Measurements from ENCODE around the gene PRKAG2.

PRKAG2 gene

DNA sequence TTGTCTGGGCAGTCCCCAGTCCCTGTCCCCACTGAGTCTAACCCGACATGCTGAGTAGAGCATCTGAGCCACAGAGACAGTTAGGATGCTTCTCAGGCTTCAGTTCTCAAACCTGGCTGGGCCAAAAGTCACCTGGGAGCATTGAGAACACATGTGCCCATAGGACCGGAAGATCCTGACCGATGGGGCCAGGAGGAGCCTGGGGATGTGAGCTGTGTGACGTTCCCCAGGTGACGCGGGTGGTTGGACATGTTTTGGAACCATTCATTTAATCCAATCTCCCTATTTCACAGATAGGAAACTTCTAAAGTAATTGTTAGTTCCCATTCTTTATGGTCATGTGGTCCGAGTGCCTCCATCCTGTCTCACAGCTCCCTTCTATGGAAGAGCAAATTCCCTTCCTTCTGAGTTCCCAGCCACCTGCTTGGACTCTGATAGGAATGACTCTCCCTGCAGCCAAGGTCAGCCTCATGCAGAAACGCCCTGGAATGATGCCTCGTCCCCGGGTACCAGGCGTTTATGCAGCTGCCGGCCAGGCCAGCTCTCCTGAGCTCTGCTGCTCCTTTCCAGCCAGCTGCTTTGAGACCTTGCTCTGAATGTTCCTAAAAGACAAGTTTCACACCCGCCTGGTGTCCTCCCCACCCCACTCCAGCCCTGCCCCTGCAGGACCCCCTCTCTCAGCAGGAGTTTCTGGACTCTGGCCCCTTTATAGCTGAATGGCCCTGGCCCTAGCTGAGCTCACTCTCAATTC is 190.7 kb downstream of the PRKAG2 start:
- DNase-seq: no peak

DNA sequence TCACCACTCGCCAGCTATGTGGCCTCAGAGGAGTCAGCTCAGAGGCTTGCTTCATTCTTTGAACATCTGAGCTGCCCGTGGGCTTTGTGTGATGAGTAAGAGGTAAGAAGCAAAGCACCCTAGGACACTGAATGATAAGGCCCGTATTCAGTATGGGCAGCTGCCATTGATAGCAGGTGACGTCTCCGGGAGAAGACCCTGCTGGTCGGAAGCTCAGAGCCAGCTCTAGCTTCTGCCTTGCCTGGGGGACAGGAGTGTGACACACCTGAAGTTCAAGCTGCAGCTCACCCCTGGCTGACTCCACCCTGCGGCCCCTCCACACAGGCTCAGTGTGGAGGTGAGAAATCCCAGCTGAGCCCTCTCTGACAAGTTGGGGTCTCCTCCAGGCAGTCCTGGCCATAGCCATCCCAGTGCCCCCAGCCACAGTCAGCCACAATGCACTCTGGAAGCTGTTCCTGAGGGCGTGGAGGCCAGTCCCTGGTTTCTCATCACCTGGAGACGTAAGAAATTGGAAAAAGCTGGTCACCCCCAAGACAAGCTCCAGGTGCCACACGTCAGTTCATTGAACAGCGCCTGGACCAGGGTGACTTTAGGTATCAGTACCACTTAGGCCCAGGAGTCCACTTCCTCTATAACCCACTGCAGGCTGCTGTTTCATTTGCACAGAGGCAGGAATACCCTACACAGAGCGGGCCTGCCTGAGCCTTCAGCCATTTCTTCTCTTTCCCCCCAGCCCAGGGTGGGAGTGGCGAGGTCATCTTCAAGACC is 192.3 kb downstream of the PRKAG2 start:
- DNase-seq: no peak

GRCh38 chr7:151683615-151684407 is 193.1 kb downstream of the PRKAG2 start:
- no peak for DNase-seq

DNA sequence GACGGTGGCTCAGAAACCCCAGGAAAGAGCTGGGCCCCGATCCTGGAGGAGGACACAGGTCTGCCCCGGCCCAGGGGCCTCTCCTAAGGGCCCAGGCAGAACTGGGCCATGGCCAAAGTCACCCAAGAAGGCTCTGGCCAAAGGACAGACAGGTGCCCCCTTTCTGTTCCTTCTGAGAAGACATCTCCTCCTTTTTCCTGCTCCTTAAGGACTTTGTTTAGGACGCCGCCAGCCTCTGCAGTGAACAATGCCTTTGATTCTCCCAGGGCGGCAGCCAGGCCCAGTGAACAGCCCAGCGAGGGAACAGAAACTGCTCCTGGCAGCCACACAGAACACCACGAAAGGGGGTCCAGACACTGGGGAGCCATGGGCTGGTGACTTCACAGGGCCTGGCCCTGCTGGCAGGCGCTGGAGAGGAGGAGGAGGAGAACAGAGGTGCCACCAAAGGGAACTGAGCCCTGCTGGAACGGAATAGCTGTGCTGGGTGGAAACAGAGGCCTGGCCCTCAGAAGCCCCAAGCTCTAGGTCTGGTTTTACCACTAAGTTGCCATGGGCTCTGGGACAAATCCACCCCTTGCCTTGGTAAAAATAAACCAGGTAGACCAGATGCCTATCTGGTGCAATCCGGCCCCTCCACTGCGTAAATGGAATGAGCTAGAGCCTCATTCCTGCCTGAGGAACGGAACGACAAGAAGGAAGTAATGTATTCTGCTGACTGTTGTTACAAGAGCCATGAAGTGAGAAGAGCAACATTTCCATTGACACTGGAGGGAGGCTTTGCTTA is 193.9 kb downstream of the PRKAG2 start:
- no peak for DNase-seq

DNA sequence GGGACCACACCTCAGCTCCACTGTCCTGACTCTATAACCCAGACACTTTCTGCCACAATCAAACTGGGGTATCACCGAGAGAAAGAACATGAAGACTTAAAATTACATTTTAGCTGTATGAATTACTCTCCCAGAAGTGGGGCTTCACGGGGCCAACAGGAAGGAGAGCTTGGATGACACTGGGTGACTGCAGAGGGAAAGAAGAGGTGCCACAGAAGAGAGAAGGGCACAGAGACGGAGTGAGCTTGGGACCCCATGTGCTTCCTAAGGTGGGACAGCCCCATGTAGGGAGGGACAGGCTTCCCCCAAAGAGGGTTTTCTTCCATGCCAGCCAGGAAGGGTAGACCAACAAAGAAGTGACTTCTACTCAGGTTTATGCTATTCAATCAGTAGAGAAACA is 195.2 kb downstream of the PRKAG2 start:
- no peak for DNase-seq

- DNase-seq: no peak
These were observed 196.1 kb downstream of the PRKAG2 start for GRCh38 chr7:151680810-151681209.

GRCh38 chr7:151679881-151680612 is 196.9 kb downstream of the PRKAG2 start:
- no peak for DNase-seq

DNA sequence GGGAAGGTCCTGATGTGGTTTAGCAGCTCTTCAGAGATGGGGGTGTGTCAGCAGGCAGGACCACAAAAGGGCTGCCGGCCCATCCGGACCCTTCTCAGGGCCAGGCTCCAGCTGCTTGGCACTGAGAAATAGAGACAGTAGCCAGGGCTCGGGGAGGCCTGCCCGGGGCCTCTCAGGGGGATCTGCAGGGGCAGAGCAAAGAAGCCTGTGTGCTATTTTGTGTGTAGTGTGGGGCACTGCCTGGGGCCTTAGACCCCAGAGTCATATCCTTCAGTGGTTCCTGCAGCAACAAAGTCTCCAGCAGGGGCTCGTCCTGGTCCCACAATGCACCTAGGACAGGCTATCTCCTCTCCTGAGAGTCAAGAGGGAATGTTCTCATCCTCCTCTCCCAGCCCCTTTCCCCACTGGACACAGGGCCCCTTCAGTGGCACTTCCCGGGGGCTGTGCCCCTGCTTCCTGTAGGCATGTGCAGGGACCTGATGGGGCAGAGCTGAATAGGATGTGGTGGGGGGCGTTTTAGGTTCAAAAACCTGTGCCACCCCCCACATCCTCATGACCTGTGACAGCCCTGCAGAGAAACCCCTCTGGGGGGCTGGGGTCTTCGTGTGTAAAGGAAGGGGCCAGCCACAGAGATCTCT is 197.7 kb downstream of the PRKAG2 start:
- DNase-seq: no peak

- DNase-seq: no peak
These were observed 198.7 kb downstream of the PRKAG2 start for GRCh38 chr7:151678227-151678604.

DNA sequence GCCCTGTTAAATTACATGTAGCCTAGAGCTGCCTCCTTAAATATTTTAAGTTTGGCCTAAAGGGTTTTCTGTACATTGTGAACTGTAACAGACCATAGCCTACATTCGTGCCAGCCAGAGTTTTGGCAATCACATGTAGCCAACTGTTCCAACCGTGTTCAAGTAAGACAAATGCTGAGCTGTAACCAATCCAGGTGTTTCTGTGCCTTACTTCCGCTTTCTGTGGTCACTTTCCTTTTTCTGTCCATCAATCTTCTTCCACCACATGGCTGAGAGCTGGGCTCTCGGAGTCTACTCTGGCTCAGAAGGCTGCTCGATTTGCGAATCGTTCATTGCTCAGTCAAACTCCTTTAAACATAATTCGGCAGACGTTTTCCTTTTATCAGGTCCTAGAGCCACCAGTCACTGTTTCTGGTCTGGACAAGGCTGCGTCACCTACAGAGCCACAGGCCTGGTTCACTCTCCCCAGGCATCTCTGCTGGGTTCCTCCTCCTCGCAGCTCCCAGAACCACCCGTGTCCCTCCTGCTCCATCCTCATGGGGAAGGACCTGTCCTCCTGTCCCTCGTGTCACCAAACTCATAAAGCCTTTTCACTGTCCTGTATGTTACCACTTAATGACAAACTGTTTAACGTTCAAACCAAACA is 199.2 kb downstream of the PRKAG2 start:
- no peak for DNase-seq

GRCh38 chr7:151676759-151677158 is 200.2 kb downstream of the PRKAG2 start:
- DNase-seq: no peak

DNA sequence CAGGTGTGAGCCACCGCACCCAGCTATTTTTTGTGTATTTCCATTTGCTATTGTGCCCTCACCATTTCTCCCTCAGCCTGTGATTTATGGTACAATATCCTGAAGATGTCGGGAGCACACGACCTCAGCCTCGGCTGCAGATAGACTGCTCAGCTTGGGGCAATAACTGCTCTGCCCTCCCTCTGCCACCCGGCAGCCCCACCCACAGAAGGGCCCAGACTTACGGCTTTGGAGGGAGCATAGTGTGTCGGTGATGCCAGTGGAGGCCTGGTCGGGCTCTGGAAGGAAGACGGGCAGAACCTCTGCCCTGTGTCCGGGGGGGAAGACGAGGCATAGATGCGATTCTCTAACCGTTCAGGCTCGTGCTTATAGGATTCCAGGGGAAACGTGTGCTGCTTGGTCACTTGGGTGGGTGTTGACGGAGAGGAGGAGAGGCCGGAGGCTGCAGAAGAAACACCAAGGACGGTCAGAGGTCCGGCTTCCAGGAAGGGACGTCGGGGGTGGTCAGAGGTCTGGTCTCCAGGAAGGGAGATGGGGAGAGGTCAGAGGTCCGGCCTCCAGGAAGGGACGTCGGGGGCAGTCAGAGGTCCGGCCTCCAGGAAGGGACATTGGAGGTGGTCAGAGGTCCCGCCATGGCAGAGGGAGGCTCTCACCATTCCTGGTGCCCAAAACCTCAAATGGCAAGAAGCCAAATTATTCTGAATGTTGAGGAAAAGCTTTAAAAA is 201.6 kb downstream of the PRKAG2 start:
- no peak for DNase-seq

- no peak for DNase-seq
These were observed 202.6 kb downstream of the PRKAG2 start for GRCh38 chr7:151674161-151674920.

DNA sequence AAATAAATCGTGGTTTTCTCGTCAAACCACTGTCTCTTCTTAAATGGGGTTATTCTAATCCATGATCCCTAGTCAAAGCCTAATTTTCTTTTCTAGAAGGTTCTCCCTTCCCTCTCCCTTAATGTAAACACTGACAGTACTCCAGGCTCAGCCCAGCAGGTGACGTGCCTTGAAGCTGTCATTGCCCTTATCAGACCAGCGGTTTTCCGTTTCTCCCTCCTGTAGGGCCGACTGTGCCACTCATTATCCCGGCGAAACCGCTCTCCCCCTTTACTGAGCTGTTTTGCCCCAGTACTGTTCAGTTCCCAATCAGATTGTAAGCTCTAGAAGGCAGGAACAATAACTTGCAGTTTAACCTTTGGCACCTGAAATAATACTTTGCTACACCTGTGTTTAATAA is 203.7 kb downstream of the PRKAG2 start:
- DNase-seq: no peak

- DNase-seq: no peak
These were observed 204.2 kb downstream of the PRKAG2 start for GRCh38 chr7:151672716-151673115.

DNA sequence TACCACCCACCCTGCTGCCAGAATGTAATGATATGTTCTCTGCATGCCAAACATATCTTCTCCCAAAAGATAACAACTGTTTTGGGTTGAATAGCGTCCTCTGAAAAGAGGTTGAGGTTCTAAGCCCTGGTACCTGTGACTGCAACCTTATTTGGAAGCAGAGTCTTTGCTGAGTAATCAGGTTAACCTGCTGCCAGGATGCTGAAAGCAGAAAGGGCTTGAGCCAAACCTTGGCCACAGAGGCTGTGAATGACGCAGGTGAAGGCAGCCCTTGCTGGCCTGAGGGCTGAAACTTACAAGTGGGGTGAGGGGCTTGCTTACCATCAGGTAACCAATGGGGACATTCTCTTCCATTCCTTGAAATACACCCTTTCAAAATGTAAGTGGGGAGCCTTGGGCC is 205.4 kb downstream of the PRKAG2 start:
- DNase-seq: no peak

GRCh38 chr7:151669762-151670161 is 207.2 kb downstream of the PRKAG2 start:
- DNase-seq: no peak

DNA sequence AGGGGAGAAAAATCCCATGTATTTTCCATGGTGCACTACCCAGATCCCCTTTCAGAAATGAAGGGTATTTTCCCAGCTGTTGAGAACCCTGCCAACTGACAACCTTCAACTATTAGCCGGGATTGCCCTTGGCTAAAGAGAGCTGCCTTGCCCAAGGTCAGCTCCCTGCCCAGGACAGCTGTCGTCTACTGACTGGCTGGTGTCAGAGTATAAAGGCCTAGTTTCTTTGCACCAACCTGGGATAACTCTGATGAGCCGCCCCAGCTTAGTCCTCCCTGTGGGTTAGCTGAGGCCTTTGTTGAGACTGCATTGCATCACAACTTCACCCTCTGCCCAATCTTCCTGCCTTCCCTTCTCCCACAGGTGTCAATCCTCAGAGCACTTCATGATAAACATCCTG is 210.0 kb downstream of the PRKAG2 start:
- DNase-seq: no peak

GRCh38 chr7:151665368-151665767 is 211.5 kb downstream of the PRKAG2 start:
- no peak for DNase-seq

DNA sequence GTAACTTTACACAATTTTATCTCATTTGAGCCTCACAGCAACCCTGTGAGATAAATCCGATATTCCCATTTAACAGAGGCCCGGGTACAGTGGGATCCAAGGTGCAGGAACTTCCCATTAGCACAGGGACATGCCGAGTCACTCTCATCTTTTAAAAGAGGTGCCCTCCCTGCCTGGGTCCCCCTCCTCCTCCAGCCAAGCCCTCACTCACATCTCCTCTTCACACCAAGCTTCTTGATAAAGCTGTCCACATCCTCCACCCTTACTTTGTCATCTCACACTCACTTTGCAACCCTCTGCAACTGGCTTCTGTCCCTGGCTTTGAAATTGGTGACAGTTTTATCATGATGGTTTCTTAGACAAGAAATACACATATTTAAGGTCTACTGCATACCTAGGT is 212.6 kb downstream of the PRKAG2 start:
- no peak for DNase-seq

Data from activated CD4-positive, alpha-beta T cell treated with anti-CD3 and anti-CD28 coated beads, Interleukin-2, Interleukin-6, amounts not matched to agents 100 ng/mL and 50 ng/mL, durations not matched to agents 16 hours and 8 hours (primary cell).